Measurements from ENCODE around the gene ZBTB17. TPM values are rescaled to one million over a fixed set of nuclear protein-coding genes. Genes with fewer than 3 reads are reported as not detected.

ZBTB17 gene
- total RNA-seq, 1 donor from 2014 or later, result 38.5 TPM

DNA sequence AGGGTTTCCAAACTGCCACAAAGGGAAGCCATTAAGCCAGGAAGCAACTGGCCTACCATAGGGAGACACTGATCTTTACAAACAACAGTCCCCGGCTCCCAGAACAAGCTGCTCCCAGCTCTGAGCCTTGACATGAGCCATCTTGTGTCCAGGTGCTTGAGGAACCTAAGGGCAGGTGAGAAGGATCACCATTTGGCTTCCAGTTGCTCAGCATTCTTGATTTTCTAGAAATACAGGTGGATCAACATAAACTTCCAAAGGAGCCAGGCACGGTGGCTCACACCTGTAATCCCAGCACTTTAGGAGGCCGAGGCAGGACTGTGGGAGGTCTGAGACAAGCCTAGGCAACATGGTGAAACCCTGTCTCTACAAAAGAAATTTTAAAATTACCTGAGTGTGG is 21.6 kb downstream of the ZBTB17 start:
- Histone ChIP-seq H3K9me3 (no peaks in the 10 kb centered on the region), H3K27ac (no peak overlapping the region), H3K27me3 (no peaks in the 10 kb centered on the region), H3K36me3 (no peaks in the 10 kb centered on the region), H3K4me1 (peaks cover 81% of the 10 kb centered on the region), H3K4me3 (no peak overlapping the region)
- TF ChIP-seq, protein P1, sequence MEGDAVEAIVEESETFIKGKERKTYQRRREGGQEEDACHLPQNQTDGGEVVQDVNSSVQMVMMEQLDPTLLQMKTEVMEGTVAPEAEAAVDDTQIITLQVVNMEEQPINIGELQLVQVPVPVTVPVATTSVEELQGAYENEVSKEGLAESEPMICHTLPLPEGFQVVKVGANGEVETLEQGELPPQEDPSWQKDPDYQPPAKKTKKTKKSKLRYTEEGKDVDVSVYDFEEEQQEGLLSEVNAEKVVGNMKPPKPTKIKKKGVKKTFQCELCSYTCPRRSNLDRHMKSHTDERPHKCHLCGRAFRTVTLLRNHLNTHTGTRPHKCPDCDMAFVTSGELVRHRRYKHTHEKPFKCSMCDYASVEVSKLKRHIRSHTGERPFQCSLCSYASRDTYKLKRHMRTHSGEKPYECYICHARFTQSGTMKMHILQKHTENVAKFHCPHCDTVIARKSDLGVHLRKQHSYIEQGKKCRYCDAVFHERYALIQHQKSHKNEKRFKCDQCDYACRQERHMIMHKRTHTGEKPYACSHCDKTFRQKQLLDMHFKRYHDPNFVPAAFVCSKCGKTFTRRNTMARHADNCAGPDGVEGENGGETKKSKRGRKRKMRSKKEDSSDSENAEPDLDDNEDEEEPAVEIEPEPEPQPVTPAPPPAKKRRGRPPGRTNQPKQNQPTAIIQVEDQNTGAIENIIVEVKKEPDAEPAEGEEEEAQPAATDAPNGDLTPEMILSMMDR (IDR thresholded peaks at IDR 0.05), result no peak
- TF ChIP-seq POLR2A (IDR thresholded peaks at IDR 0.05), result no peak
- TF ChIP-seq POLR2AphosphoS5 (IDR thresholded peaks at IDR 0.05; ENCODE audit: insufficient read depth in 1 of 2, low read depth in 1 of 2), result no peak
- no peak for DNase-seq (ENCODE audit: extremely low spot score in 2 of 2)
- intact Hi-C loops (cut with DNase I), result no loop called here

DNA sequence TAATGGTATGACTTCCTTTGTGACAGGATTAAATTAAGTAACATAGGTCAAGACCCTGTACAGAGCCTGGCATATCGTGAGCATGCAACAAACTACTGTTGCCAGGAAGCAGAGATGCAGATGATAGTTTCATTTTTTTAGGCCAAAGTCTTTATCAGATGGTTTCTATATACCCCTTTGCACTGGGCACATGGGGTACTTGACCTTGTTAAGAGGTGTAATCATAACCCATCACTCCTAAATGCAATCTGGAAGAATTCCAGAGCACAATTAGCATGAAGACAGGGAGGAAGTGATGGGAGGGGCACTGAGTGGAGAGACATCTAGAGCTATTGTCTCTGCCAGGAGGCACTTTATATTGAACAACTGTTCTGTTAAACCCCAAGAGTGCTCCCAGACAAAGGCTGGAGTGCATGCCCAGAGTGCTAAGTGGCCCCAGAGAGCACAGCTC is 22.1 kb downstream of the ZBTB17 start:
- peaks cover 81% of the 10 kb centered on the region for H3K4me1 ChIP-seq
- H3K27me3 ChIP-seq, result no peaks in the 10 kb centered on the region
- intact Hi-C loops (cut with DNase I), result no loop called here
- TF ChIP-seq, protein P1 (IDR thresholded peaks at IDR 0.05), result no peak
- no peak for TF ChIP-seq POLR2A (IDR thresholded peaks at IDR 0.05)
- H3K27ac ChIP-seq, result peak overlapping the region; percentile 96
- no peaks in the 10 kb centered on the region for H3K9me3 ChIP-seq
- H3K36me3 ChIP-seq, result no peaks in the 10 kb centered on the region
- no peak for DNase-seq (ENCODE audit: extremely low spot score in 2 of 2)
- H3K4me3 ChIP-seq, result no peak overlapping the region

DNA sequence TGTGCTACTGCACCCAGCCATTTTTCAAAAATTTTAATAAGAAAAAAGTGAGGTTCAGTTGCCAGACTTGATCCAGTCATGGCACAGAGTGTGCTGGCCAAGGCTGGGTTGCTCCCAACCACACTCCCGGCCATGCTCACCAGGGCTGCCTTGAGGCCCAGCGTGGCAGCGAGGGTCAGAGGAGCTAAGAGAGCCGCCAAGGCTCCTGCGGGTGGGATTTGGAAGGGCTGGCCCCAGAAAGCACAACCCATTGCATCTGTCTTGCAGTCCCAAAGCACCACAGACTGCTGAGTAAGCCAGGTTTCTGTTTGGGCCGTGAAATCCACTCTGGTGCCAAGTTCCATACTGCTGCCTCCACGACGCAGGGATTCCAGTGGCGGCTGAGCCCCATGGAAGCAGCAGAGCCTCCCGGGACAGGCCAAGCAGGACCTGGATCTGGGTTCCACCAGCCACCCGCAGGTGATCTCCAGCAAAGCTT is 22.6 kb downstream of the ZBTB17 start:
- Histone ChIP-seq H3K27ac (peak overlapping the region; percentile 96), H3K36me3 (no peaks in the 10 kb centered on the region), H3K9me3 (no peaks in the 10 kb centered on the region), H3K27me3 (no peaks in the 10 kb centered on the region), H3K4me1 (peaks cover 81% of the 10 kb centered on the region), H3K4me3 (no peak overlapping the region)
- intact Hi-C loops (cut with DNase I), result no loop called here
- TF ChIP-seq POLR2AphosphoS5 (IDR thresholded peaks at IDR 0.05; ENCODE audit: insufficient read depth in 1 of 2, low read depth in 1 of 2) (no peak), POLR2A (IDR thresholded peaks at IDR 0.05) (no peak)
- TF ChIP-seq, protein P1 (IDR thresholded peaks at IDR 0.05), result no peak
- DNase-seq (ENCODE audit: extremely low spot score in 2 of 2), result no peak

DNA sequence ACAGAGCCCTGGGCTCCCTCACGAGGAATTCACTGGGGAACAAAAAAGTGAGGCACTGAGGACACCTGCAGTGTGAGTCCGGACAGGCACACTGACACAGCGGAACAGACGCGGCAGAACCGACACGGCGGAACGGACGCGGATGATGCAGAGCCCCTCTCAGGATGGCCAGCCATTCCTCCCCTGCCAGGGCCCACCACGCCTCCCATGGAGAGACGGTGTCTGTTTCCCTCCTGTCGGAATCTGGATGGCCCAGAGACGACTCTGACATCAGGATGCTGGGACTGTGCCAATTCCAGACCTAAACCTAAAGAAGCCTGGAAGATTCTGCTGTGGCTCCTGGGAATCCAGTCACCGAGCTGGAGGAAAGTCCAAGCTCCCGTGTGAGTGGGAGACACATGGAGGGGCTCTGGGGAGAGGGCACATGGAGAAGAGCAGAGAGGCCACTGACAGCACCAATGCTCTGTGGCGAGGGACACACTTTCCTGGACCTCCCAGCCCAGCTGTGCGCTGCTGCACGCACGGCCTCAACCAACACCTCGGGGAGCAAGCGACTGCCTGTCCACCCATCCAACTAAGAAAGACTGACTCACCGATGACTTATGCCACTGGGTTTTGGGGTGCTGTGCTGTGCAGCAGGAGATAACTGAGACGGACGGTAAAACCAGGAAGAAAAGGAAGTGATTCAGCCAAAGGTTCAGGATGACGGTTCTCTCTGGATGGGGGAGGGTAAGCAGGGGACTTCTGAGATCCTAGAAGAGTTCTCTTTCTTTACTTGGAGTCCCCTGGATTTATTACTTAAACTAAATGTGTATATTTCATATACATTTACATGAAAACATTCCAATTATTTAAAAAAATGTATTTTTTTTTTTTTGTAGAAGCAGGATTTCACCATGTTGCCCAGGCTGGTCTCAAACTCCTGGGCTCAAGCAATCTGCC is 23.3 kb downstream of the ZBTB17 start:
- H3K4me3 ChIP-seq, result no peak overlapping the region
- no peaks in the 10 kb centered on the region for H3K9me3 ChIP-seq
- peaks cover 79% of the 10 kb centered on the region for H3K4me1 ChIP-seq
- H3K27me3 ChIP-seq, result no peaks in the 10 kb centered on the region
- intact Hi-C loops (cut with DNase I), result no loop called here
- peaks cover 0 to 6% of the 10 kb centered on the region in 2 donors for H3K36me3 ChIP-seq
- no peak for DNase-seq (ENCODE audit: extremely low spot score in 2 of 2)
- peak; percentile 50 to 81 for TF ChIP-seq POLR2AphosphoS5 (IDR thresholded peaks at IDR 0.05; ENCODE audit: insufficient read depth in 1 of 2, low read depth in 1 of 2)
- TF ChIP-seq, protein P1 (IDR thresholded peaks at IDR 0.05), result no peak
- TF ChIP-seq POLR2A (IDR thresholded peaks at IDR 0.05), result no peak
- H3K27ac ChIP-seq, result peak overlapping the region; percentile 96
